B cell (primary cell): ENCODE measurements around the gene PABPN1. TPM values are rescaled to one million over a fixed set of nuclear protein-coding genes. Genes with fewer than 3 reads are reported as not detected.

Experiments used
- ATAC-seq: fragments of 200-7000 bp; cut with Tn5 transposase; one replicate; pipeline ENCODE4 v1.10.0; 2021; ENCODE audit warnings: low read depth, mild to moderate bottlenecking, moderate number of reproducible peaks, moderate library complexity
- CTCF ChIA-PET: fragments of 350-600 bp; sonication (Branson Sonifier 250); formaldehyde crosslinking; loops from one replicate; lab custom pipeline; 2021; ENCODE audit warnings: antibody characterized with exemption, inconsistent platforms; lab: Charles Lee
- POLR2A ChIA-PET: fragments of 350-600 bp; sonication (Branson Sonifier 250); formaldehyde crosslinking; loops from one replicate; lab custom pipeline; 2021; ENCODE audit warnings: antibody characterized with exemption; lab: Charles Lee
- DNase-seq: peaks from one replicate; pipeline ENCODE4 v3.0.0; 2013
- H2AFZ ChIP-seq: 2 replicates; pipeline ENCODE4 v1.6.1; 2012; ENCODE audit warnings: mild to moderate bottlenecking, low read depth, low read length; ENCODE audit not compliant: insufficient read depth, poor library complexity, severe bottlenecking
- H3K27ac ChIP-seq, 2 donors: 1 replicate in 1 of 2; 2 replicates in 1 of 2; pipeline ENCODE4 v1.5.1; 2012 to 2013; ENCODE audit warnings: low read length in 2 of 2, mild to moderate bottlenecking in 2 of 2, moderate library complexity in 1 of 2
- H3K27me3 ChIP-seq, 4 experiments: fragments of 200-600 bp in 1 of 4; sonication (generic) in 1 of 4; replicated peaks in 1 of 4; 1 replicate in 2 of 4; 2 replicates in 2 of 4; pipeline versions ENCODE4 v1.6.1 to v1.7.0; 2013 to 2016; ENCODE audit warnings: low read length in 3 of 4, mild to moderate bottlenecking in 2 of 4, mixed read lengths in 1 of 4, moderate library complexity in 1 of 4; ENCODE audit not compliant: insufficient read depth in 4 of 4, control insufficient read depth in 3 of 4; ENCODE audit errors: control extremely low read depth in 1 of 4
- H3K36me3 ChIP-seq, 2 experiments: replicated peaks in 1 of 2; 1 replicate in 1 of 2; 2 replicates in 1 of 2; pipeline versions ENCODE4 v1.6.1 to v1.7.1; 2013; ENCODE audit warnings: low read length in 1 of 2; ENCODE audit not compliant: insufficient read depth in 2 of 2, control insufficient read depth in 1 of 2; ENCODE audit errors: control extremely low read depth in 1 of 2, extremely low read depth in 1 of 2
- H3K4me1 ChIP-seq, 2 donors: fragments of 200-600 bp in 1 of 2; sonication (generic) in 1 of 2; 1 replicate in 1 of 2; 2 replicates in 1 of 2; pipeline versions ENCODE4 v1.5.1 to v1.6.1; 2013 to 2017; ENCODE audit warnings: low read length in 2 of 2; ENCODE audit not compliant: control insufficient read depth in 2 of 2, insufficient read depth in 2 of 2
- H3K4me2 ChIP-seq: replicated peaks from 2 replicates; pipeline ENCODE3; 2012; ENCODE audit warnings: mild to moderate bottlenecking, low read depth, low read length; ENCODE audit not compliant: poor library complexity, severe bottlenecking
- H3K4me3 ChIP-seq, 5 experiments: fragments of 200-600 bp in 1 of 5; sonication (generic) in 1 of 5; 1 replicate in 3 of 5; 2 replicates in 2 of 5; pipeline versions ENCODE4 v1.5.1 to v1.7.0; 2011 to 2016; ENCODE audit warnings: low read length in 4 of 5, mild to moderate bottlenecking in 4 of 5, low read depth in 2 of 5, control low read depth in 1 of 5, moderate library complexity in 1 of 5; ENCODE audit not compliant: insufficient read depth in 1 of 5; ENCODE audit errors: control extremely low read depth in 1 of 5, extremely low read depth in 1 of 5
- H3K79me2 ChIP-seq: fragments of 200-600 bp; sonication (generic); one replicate; pipeline ENCODE4 v1.6.0; 2016; ENCODE audit warnings: low read length; ENCODE audit not compliant: control insufficient read depth, insufficient read depth
- H3K9ac ChIP-seq: fragments of 200-600 bp; sonication (generic); 2 replicates; pipeline ENCODE4 v1.6.1; 2017; ENCODE audit warnings: mild to moderate bottlenecking, low read length, moderate library complexity
- H3K9me3 ChIP-seq, 3 donors: one replicate each; pipeline versions ENCODE4 v1.6.1 to v1.7.1; 2013; ENCODE audit warnings: low read length in 2 of 3; ENCODE audit not compliant: control insufficient read depth in 2 of 3, insufficient read depth in 1 of 3; ENCODE audit errors: control extremely low read depth in 1 of 3
- H4K20me1 ChIP-seq: 2 replicates; pipeline ENCODE4 v1.6.0; 2012; ENCODE audit warnings: mild to moderate bottlenecking, low read length; ENCODE audit not compliant: insufficient read depth, control insufficient read depth, poor library complexity, severe bottlenecking
- H3K27ac Mint-ChIP-seq: one replicate; pipeline ENCODE4 v1.8.0; 2021; ENCODE audit warnings: mixed read lengths
- H3K27me3 Mint-ChIP-seq: one replicate; pipeline ENCODE4 v1.8.0; 2021; ENCODE audit warnings: mixed read lengths
- H3K4me1 Mint-ChIP-seq: one replicate; pipeline ENCODE4 v1.8.0; 2021; ENCODE audit warnings: mixed read lengths
- H3K4me3 Mint-ChIP-seq: one replicate; pipeline ENCODE4 v1.8.0; 2021; ENCODE audit warnings: mixed read lengths
- H3K9me3 Mint-ChIP-seq: one replicate; pipeline ENCODE4 v1.8.0; 2022; ENCODE audit warnings: mixed read lengths; ENCODE audit not compliant: insufficient read depth
- EZH2 ChIP-seq: IDR thresholded peaks from 2 replicates; pipeline ENCODE4 v1.6.1; 2012; ENCODE audit warnings: borderline replicate concordance, low read depth, mild to moderate bottlenecking, moderate library complexity, low read length; ENCODE audit not compliant: insufficient read depth, poor library complexity, severe bottlenecking
- WGBS: methylation state at CpG from one replicate; pipeline ENCODE4 v1.1.5; 2013; ENCODE audit warnings: missing lambda C conversion rate; ENCODE audit not compliant: insufficient coverage; 5-methylcytosine and 5-hydroxymethylcytosine counted together
- intact Hi-C: fragments of 100-400 bp; cut with micrococcal nuclease; formaldehyde crosslinking; loops from one replicate; pipeline ENCODE4 v1.10.0; 2022
- polyA plus RNA-seq: library from polyadenylated mRNA; depleted of rRNA; stranded (reverse); fragments of >200 nt; gene quantifications from 2 replicates; pipeline ENCODE4 v1.2.3, GENCODE V29; 2012
- total RNA-seq, 2 donors: library from RNA; stranded (reverse); fragments of 120-200 nt in 1 of 2; gene quantifications; 1 replicate in 1 of 2; 2 replicates in 1 of 2; pipeline versions ENCODE4 v1.2.3 to v1.2.4, GENCODE V29; 2013 to 2022
- TF ChIP-seq, protein P1 (sequence below): fragments of 200-600 bp; IDR thresholded peaks from one replicate; pipeline ENCODE4 v1.8.0; 2022; ENCODE audit warnings: antibody characterized with exemption, mild to moderate bottlenecking

PABPN1 gene
- total and polyA plus RNA-seq, 2 donors (not counting 1 experiment from before 2014, with no cell fraction given), result 283 to 293 TPM

DNA sequence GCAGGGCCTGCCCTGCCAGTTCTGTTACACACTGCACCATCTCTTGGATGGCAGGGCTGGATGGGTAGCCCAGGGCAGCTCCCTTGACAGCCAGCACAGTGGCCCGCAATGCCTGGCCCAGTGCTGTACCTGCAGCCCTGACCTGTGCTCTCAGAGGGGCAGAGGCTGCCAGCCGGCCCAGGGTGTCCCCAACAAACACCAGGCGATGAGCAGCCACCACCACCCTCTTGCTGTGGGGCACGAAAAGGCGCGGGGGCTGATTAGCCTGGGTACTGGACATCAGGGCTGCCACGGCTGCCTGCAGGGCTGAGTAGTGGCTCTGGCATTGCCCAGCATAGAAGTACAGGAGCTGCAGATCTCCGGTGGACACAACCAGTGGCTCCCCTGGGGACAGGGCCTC, 36.0 kb downstream of the PABPN1 start:
- Histone ChIP-seq H3K9ac (no peak overlapping the region), H3K4me2 (no peak overlapping the region), H3K36me3 (no peaks in the 10 kb centered on the region), H3K27me3 (peaks cover 0 to 37% (median 13%) of the 10 kb centered on the region in 4 experiments), H4K20me1 (no peaks in the 10 kb centered on the region), H3K9me3 (peaks cover 0 to 1% (median 0%) of the 10 kb centered on the region in 3 donors), H3K79me2 (no peaks in the 10 kb centered on the region), H3K27ac (no peak overlapping the region), H2AFZ (no peak overlapping the region), H3K4me1 (peaks cover 5 to 7% of the 10 kb centered on the region in 2 donors), H3K4me3 (no peak overlapping the region)
- TF ChIP-seq EZH2, result no peak
- TF ChIP-seq, protein P1, sequence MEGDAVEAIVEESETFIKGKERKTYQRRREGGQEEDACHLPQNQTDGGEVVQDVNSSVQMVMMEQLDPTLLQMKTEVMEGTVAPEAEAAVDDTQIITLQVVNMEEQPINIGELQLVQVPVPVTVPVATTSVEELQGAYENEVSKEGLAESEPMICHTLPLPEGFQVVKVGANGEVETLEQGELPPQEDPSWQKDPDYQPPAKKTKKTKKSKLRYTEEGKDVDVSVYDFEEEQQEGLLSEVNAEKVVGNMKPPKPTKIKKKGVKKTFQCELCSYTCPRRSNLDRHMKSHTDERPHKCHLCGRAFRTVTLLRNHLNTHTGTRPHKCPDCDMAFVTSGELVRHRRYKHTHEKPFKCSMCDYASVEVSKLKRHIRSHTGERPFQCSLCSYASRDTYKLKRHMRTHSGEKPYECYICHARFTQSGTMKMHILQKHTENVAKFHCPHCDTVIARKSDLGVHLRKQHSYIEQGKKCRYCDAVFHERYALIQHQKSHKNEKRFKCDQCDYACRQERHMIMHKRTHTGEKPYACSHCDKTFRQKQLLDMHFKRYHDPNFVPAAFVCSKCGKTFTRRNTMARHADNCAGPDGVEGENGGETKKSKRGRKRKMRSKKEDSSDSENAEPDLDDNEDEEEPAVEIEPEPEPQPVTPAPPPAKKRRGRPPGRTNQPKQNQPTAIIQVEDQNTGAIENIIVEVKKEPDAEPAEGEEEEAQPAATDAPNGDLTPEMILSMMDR, result no peak
- DNase-seq, result no peak
- H3K27me3 Mint-ChIP-seq, result peaks cover 49% of the 10 kb centered on the region
- H3K4me1 Mint-ChIP-seq, result peaks cover 8% of the 10 kb centered on the region
- intact Hi-C loops, result no loop called here
- POLR2A ChIA-PET, result no interaction called here
- CTCF ChIA-PET, result interaction anchor here (1.5 kb wide), 1 partner anchor 23 kb away, joined by 4 read pairs; no protein-coding TSS in a partner anchor
- no peak for ATAC-seq
- no peaks in the 10 kb centered on the region for H3K9me3 Mint-ChIP-seq
- WGBS, result 97% methylated on average over 7 of the region's 8 CpGs
- no peak overlapping the region for H3K27ac Mint-ChIP-seq
- no peak overlapping the region for H3K4me3 Mint-ChIP-seq

DNA sequence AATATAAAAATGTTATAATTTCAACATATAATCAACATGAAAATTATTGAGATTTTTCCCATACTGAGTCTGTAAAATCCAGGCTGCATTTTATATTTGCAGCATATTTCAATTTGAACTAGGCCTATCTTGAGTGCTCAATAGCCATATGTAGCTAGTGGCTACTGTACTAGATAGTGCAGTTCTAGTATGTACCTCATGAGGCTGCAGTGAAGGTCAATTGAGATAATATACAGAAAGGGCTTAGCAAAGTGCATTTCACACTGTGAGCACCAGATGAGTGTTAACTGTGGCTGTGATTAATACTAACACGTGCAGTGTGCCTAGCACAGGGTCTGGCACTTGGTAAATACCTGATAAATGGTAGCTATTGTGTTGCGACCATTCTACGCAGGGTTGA, 36.8 kb downstream of the PABPN1 start:
- H2AFZ ChIP-seq, result no peak overlapping the region
- 94% methylated on average over 3 of the region's 3 CpGs for WGBS
- no peak overlapping the region for H3K27ac ChIP-seq
- H3K4me1 Mint-ChIP-seq, result peaks cover 4% of the 10 kb centered on the region
- H3K79me2 ChIP-seq, result no peaks in the 10 kb centered on the region
- peaks cover 0 to 30% (median 10%) of the 10 kb centered on the region in 4 experiments for H3K27me3 ChIP-seq
- no peak overlapping the region for H3K9ac ChIP-seq
- no peaks in the 10 kb centered on the region for H3K36me3 ChIP-seq
- no peak overlapping the region for H3K27ac Mint-ChIP-seq
- no peaks in the 10 kb centered on the region for H3K4me1 ChIP-seq
- H3K9me3 ChIP-seq, result peaks cover 0 to 1% (median 0%) of the 10 kb centered on the region in 3 donors
- TF ChIP-seq EZH2, result no peak
- TF ChIP-seq, protein P1, result no peak
- DNase-seq (no peak), ATAC-seq (no peak)
- intact Hi-C loops, result no loop called here
- POLR2A ChIA-PET, result no interaction called here
- no peak overlapping the region for H3K4me2 ChIP-seq
- H3K4me3 Mint-ChIP-seq, result no peak overlapping the region
- H4K20me1 ChIP-seq, result no peaks in the 10 kb centered on the region
- CTCF ChIA-PET, result interaction anchor here (1.5 kb wide), 1 partner anchor 22 kb away, joined by 4 read pairs; no protein-coding TSS in a partner anchor
- no peak overlapping the region for H3K4me3 ChIP-seq
- H3K27me3 Mint-ChIP-seq, result peaks cover 45% of the 10 kb centered on the region
- no peaks in the 10 kb centered on the region for H3K9me3 Mint-ChIP-seq
